GM10266 (cell line): ENCODE data around the gene TOP3A.

ENCODE experiments used
- DNase-seq: peaks from one replicate; pipeline ENCODE4 v3.0.0; 2012; ENCODE audit errors: extremely low spot score
- TF ChIP-seq, protein P1 (sequence below): IDR thresholded peaks from 2 replicates; pipeline ENCODE4 v1.5.1; 2012; ENCODE audit warnings: mild to moderate bottlenecking, low read depth; ENCODE audit not compliant: control insufficient read depth, insufficient read depth; ENCODE audit errors: missing control alignments

The TOP3A gene

DNA sequence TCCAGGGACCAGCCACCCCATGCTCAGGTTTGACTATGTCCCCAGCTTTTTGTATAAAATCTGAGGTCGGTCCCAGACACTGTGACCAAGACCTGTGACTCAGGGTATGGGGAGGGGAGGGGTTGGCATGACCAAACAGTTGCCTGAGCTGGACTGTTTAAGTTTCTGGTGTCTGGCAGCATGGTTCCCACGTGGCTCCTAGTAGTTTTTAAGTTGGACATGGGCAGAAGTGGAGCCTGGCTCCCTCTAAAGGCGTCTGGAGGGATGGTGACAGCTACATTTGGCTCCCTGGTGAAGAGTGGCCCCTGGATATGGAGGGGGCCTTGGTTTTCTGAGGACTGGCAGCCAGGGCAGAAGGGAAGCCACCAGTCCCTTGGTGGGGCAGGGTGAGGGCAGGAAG, 8.2 kb upstream of the TOP3A start:
- TF ChIP-seq, protein P1, sequence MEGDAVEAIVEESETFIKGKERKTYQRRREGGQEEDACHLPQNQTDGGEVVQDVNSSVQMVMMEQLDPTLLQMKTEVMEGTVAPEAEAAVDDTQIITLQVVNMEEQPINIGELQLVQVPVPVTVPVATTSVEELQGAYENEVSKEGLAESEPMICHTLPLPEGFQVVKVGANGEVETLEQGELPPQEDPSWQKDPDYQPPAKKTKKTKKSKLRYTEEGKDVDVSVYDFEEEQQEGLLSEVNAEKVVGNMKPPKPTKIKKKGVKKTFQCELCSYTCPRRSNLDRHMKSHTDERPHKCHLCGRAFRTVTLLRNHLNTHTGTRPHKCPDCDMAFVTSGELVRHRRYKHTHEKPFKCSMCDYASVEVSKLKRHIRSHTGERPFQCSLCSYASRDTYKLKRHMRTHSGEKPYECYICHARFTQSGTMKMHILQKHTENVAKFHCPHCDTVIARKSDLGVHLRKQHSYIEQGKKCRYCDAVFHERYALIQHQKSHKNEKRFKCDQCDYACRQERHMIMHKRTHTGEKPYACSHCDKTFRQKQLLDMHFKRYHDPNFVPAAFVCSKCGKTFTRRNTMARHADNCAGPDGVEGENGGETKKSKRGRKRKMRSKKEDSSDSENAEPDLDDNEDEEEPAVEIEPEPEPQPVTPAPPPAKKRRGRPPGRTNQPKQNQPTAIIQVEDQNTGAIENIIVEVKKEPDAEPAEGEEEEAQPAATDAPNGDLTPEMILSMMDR: no peak
- no peak for DNase-seq

DNA sequence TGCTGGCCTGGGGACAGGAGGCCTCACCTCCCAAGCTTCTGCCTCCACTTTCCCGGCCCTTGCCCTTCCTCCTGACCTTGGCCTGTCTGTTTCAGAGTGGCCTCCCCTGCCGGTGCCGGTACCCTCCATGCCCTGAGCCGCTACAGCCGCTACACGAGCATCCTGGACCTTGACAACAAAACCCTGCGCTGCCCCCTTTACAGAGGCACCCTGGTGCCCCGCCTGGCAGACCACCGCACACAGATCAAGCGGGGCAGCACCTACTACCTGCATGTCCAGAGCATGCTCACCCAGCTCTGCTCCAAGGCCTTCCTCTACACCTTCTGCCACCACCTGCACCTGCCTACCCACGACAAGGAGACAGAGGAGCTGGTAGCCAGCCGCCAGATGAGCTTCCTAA, 7.7 kb upstream of the TOP3A start:
- TF ChIP-seq, protein P1: no peak
- no peak for DNase-seq

DNA sequence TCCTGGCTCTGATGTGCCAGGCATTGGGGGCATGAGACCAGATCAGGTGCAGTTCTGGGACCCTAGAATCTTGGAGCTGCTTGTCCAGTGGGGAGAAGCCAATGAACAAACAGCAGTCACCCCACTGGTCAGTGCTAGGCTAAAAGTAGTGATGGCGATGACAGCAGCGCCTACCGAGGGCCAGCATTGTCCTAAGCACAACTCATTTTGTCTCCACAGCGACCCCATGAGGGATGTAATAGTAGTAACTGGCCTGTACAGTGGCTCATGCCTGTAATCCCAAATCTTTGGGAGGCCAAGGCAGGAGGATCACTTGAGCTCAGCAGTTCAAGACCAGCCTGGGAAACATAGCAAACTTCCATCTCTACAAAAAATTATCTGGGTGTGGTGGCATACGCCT, 6.5 kb upstream of the TOP3A start:
- no peak for DNase-seq
- TF ChIP-seq, protein P1: no peak

DNA sequence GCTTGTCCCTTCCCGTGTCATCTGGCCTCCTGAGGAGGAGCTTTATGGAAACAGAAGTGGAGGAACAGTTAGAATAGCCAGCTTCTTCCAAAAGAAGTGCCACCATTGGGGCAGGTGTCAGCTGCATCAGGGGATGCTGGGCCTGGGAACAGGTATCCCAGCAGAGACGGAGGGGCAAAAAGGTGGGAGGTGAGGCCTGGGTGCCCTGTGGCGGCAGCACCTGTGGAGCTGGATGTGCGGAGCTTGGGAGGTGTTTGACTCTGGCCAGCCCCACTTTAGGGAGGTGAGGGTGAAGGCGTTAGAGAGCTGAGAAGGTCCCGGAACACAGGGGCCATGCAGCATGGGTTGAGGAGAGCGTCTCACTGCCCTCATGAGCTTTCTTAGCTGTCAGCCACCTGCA, 5.5 kb upstream of the TOP3A start:
- TF ChIP-seq, protein P1: no peak

DNA sequence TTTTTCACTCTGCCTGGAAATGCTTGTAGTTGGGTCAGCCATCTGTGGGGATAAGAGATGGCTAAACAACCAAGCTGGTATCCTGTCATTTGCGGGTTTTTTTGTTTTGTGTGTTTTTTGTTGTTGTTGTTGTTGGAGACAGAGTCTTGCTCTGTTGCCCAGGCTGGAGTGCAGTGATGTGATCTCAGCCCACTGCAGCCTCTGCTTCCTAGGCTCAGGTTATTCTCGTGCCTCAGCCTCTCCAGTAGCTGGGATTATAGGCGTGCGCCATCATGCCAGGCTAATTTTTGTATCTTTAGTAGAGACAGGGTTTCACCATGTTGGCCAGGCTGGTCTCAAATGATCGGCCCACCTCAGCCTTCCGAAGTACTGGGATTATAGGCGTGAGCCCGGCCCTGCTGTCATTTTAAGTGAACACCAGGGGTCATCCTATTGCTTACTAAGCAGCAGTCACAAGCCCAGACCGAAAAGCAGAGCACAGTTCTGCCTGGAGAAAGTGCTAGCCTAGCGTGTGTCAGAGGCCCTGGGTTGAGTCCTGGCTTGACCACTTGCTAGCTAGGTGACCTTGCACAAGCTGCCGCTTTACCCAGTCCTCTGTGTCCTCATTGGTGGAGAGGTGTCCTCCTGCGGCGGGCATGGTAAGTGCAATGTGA, 4.9 kb upstream of the TOP3A start:
- TF ChIP-seq, protein P1: peak; percentile 25
- DNase-seq: no peak

More for the DNA sequence above, 5.5 kb upstream of the TOP3A start:
- DNase-seq: no peak

DNA sequence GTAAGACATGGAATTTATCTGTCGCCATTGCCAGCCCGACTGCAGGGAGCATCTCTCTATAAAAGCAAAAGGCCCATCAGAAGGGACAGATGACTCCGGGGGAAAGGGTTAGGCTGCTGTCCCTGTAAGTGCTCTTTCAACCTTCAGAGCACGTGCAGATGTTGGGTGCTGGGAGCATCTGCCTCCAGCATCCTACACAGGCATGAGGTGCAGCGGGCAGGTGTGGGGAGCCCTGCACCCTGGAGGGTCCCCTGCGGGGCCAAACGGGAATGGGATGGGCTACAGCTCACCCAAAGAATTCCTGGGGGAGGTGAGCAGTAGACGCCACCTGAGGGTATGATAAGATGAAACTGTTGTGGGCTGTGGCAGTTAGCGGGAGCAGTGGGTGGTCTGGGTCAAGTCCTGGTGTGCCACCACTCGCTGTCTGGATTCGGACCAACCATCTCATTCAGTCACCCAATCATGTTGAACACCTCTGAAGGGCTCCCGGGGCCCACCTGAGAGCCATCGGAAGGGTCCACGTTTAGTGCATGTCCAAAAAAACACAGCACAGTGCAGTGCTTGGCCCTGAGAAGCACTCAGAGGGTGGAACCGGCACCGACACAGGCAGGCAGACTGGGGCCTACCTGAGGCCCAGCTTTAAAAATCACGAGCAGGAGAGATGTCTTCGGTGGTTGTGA, 4.1 kb upstream of the TOP3A start:
- DNase-seq: no peak
- TF ChIP-seq, protein P1: no peak

DNA sequence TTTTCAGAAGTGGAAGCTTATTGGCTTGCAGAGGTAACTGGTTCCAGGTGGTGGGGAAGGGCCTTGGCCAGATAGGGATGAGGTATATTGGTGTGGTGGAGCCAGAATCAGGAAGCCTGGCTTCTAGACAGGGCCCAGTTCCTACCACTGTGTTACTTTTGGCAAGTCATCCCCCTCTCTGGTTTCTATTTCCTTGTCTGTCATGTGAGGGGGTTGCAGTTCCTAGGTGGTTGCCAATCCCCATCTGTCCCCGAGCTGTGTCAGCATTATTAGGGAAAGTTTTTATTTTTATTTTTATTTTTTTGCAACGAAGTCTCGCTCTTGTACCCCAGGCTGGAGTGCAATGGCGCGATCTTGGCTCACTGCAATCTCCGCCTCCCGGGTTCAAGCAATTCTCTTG, 3.3 kb upstream of the TOP3A start:
- TF ChIP-seq, protein P1: no peak
- no peak for DNase-seq
